ENCODE data around the gene DHRS4L2. TPM values are rescaled to one million over a fixed set of nuclear protein-coding genes. Genes with fewer than 3 reads are reported as not detected.

DHRS4L2 gene
- total RNA-seq, 1 experiment from 2014 or later, result 7.8 TPM

GRCh38 chr14:24051176-24051788 lies 62.6 kb downstream of the DHRS4L2 start:
- no TSS peak for BruUV-seq (replicated peaks)
- ChIA-PET CTCF (interaction anchor here (0.6 to 1.5 kb wide), 3 partner anchors 39 to 57 kb away, joined by 4 to 9 read pairs (median 5); no protein-coding TSS in a partner anchor), POLR2A (interaction anchor here (0.7 to 1.3 kb wide), 3 partner anchors 30 to 64 kb away, joined by 5 read pairs; partner anchors contain the start of genes DCAF11, NRL and PCK2)
- Histone ChIP-seq H3K4me3 (ENCODE audit: low read depth, low read length) (peak overlapping the region; percentile 65), H3K36me3 (ENCODE audit: control insufficient read depth, insufficient read depth, low read length) (no peaks in the 10 kb centered on the region), H3K4me1 (peaks cover 5% of the 10 kb centered on the region; the same call in 1 of the 2 replicates), H3K9me3 (no peaks in the 10 kb centered on the region), H3K27me3 (replicated peaks; ENCODE audit: control insufficient read depth, insufficient read depth, low read length) (no peaks in the 10 kb centered on the region)
- Mint-ChIP-seq H3K9me3 (ENCODE audit: unreplicated experiment) (no peaks in the 10 kb centered on the region), H3K36me3 (ENCODE audit: insufficient read depth, unreplicated experiment) (no peaks in the 10 kb centered on the region), H3K4me3 (ENCODE audit: unreplicated experiment) (peak overlapping the region; percentile 74), H3K27ac (ENCODE audit: unreplicated experiment) (no peak overlapping the region), H3K27me3 (ENCODE audit: insufficient read depth, unreplicated experiment) (peaks cover 15% of the 10 kb centered on the region), H3K4me1 (ENCODE audit: low read depth, unreplicated experiment) (no peaks in the 10 kb centered on the region)
- intact Hi-C loops (cut with micrococcal nuclease; ENCODE audit: unreplicated experiment), result no loop called here
- TF ChIP-seq CTCF (IDR thresholded peaks at IDR 0.05; ENCODE audit: insufficient read depth in 1 of 2, low read depth in 1 of 2, low read length in 1 of 2, severe bottlenecking in 1 of 2, unreplicated experiment in 1 of 2), result no peak
- DNase-seq, result peak in 1 of 2 experiments; percentile 25

- Mint-ChIP-seq H3K4me1 (ENCODE audit: low read depth, unreplicated experiment) (no peaks in the 10 kb centered on the region), H3K9me3 (ENCODE audit: unreplicated experiment) (no peaks in the 10 kb centered on the region), H3K36me3 (ENCODE audit: insufficient read depth, unreplicated experiment) (no peaks in the 10 kb centered on the region), H3K4me3 (ENCODE audit: unreplicated experiment) (peak within 1 kb of the TSS; percentile 74), H3K27ac (ENCODE audit: unreplicated experiment) (no peak within 1 kb of the TSS), H3K27me3 (ENCODE audit: insufficient read depth, unreplicated experiment) (peaks cover 11% of the 10 kb centered on the region)
- peak within 1 kb of the TSS; percentile 65 for H3K4me3 ChIP-seq (ENCODE audit: low read depth, low read length)
- no peaks in the 10 kb centered on the region for H3K36me3 ChIP-seq (ENCODE audit: control insufficient read depth, insufficient read depth, low read length)
- no peak for TF ChIP-seq CTCF (IDR thresholded peaks at IDR 0.05; ENCODE audit: insufficient read depth in 1 of 2, low read depth in 1 of 2, low read length in 1 of 2, severe bottlenecking in 1 of 2, unreplicated experiment in 1 of 2)
- H3K27me3 ChIP-seq (replicated peaks; ENCODE audit: control insufficient read depth, insufficient read depth, low read length), result no peaks in the 10 kb centered on the region
- no TSS peak for BruUV-seq (replicated peaks)
- CTCF ChIA-PET, result interaction anchor here (0.6 to 1.5 kb wide), 6 partner anchors 9 to 57 kb away, joined by 3 to 9 read pairs (median 4); no protein-coding TSS in a partner anchor
- peak; percentile 59 to 73 for DNase-seq
- H3K4me1 ChIP-seq, result peaks cover 5% of the 10 kb centered on the region; the same call in 1 of the 2 replicates
- POLR2A ChIA-PET, result interaction anchor here (0.7 to 1.3 kb wide), 5 partner anchors 30 to 89 kb away, joined by 3 to 5 read pairs (median 5); partner anchors contain the start of genes DCAF11, EMC9, NRL and PCK2
- no peaks in the 10 kb centered on the region for H3K9me3 ChIP-seq
- intact Hi-C loops (cut with micrococcal nuclease; ENCODE audit: unreplicated experiment), result loop anchor here (1.0 kb wide), 1 partner anchor 29 kb away; no protein-coding TSS in a partner anchor
Observed at GRCh38 chr14:24051789-24052655, 63.3 kb downstream of the DHRS4L2 start, which contains the start of gene CARMIL3. TSS of gene CARMIL3 (plus strand) at chr14:24052009. CDS start at chr14:24052154, 145 bp downstream.

Data from Caco-2 (cell line).